Mesenchymal stem cell (in vitro differentiated cells and primary cell): ENCODE measurements around the gene OR2V1.
"Not testable (repeated sequence)": the region's sequence is repeated elsewhere in the genome, so short reads cannot be mapped to it uniquely, and the experiment has no call there.

Experiments
- DNase-seq: peaks from one replicate; pipeline ENCODE4 v3.0.0-alpha.2; 2013
- H2AFZ ChIP-seq: one replicate; pipeline ENCODE4 v1.6.1; 2013; ENCODE audit warnings: low read depth, mild to moderate bottlenecking, control low read depth, inconsistent platforms, low read length, moderate library complexity
- H2AK5ac ChIP-seq: 2 replicates; pipeline ENCODE4 v1.6.1; 2013; ENCODE audit warnings: low read length, moderate library complexity, mild to moderate bottlenecking, inconsistent platforms; ENCODE audit not compliant: severe bottlenecking
- H2BK120ac ChIP-seq: one replicate; pipeline ENCODE4 v1.6.1; 2013; ENCODE audit warnings: low read depth, mild to moderate bottlenecking, inconsistent platforms, low read length, moderate library complexity
- H2BK12ac ChIP-seq, 2 experiments: one replicate each; pipeline ENCODE4 v1.6.1; 2013; ENCODE audit warnings: inconsistent platforms in 2 of 2, low read length in 2 of 2, mild to moderate bottlenecking in 2 of 2, moderate library complexity in 2 of 2, control low read depth in 1 of 2
- H2BK15ac ChIP-seq: one replicate; pipeline ENCODE4 v1.6.1; 2013; ENCODE audit warnings: mild to moderate bottlenecking, low read depth, inconsistent platforms; ENCODE audit not compliant: poor library complexity, severe bottlenecking
- H2BK5ac ChIP-seq: 2 replicates; pipeline ENCODE4 v1.6.1; 2013; ENCODE audit warnings: low read depth, mild to moderate bottlenecking, low read length, control low read depth, inconsistent platforms; ENCODE audit not compliant: poor library complexity, severe bottlenecking
- H3K14ac ChIP-seq, 2 experiments: one replicate each; pipeline ENCODE4 v1.6.1; 2013; ENCODE audit warnings: inconsistent platforms in 2 of 2, low read length in 2 of 2, control low read depth in 1 of 2, mild to moderate bottlenecking in 1 of 2, moderate library complexity in 1 of 2
- H3K18ac ChIP-seq, 2 experiments: one replicate each; pipeline ENCODE4 v1.6.1; 2013; ENCODE audit warnings: inconsistent platforms in 2 of 2, low read length in 2 of 2, control low read depth in 1 of 2, low read depth in 1 of 2, mild to moderate bottlenecking in 1 of 2
- H3K23ac ChIP-seq, 2 experiments: one replicate each; pipeline ENCODE4 v1.6.1; 2013; ENCODE audit warnings: inconsistent platforms in 2 of 2, low read length in 2 of 2, mild to moderate bottlenecking in 2 of 2, moderate library complexity in 2 of 2, control low read depth in 1 of 2
- H3K27ac ChIP-seq: 2 replicates; pipeline ENCODE4 v1.5.1; 2013; ENCODE audit warnings: mild to moderate bottlenecking, moderate library complexity, low read length, control low read depth, inconsistent platforms; ENCODE audit not compliant: poor library complexity, severe bottlenecking
- H3K27me3 ChIP-seq, 2 experiments: 2 replicates each; pipeline versions ENCODE4 v1.6.1 to v1.7.0; 2013; ENCODE audit warnings: low read length in 2 of 2, mild to moderate bottlenecking in 2 of 2, moderate library complexity in 2 of 2, control low read depth in 1 of 2, inconsistent platforms in 1 of 2; ENCODE audit not compliant: control insufficient read depth in 1 of 2, insufficient read depth in 1 of 2
- H3K36me3 ChIP-seq, 2 experiments: 2 replicates each; pipeline versions ENCODE4 v1.6.1 to v1.7.0; 2013; ENCODE audit warnings: low read length in 2 of 2, control low read depth in 1 of 2, inconsistent platforms in 1 of 2, low read depth in 1 of 2, mild to moderate bottlenecking in 1 of 2; ENCODE audit not compliant: insufficient read depth in 2 of 2, control insufficient read depth in 1 of 2
- H3K4ac ChIP-seq, 2 experiments: one replicate each; pipeline ENCODE4 v1.6.1; 2013; ENCODE audit warnings: inconsistent platforms in 2 of 2, low read length in 2 of 2, mild to moderate bottlenecking in 2 of 2, moderate library complexity in 2 of 2, control low read depth in 1 of 2, low read depth in 1 of 2
- H3K4me1 ChIP-seq: 2 replicates; pipeline ENCODE4 v1.6.1; 2013; ENCODE audit warnings: low read depth, low read length, control low read depth; ENCODE audit not compliant: control insufficient read depth, insufficient read depth
- H3K4me2 ChIP-seq: 2 replicates; pipeline ENCODE4 v1.6.1; 2013; ENCODE audit warnings: low read length, mild to moderate bottlenecking, inconsistent platforms; ENCODE audit not compliant: poor library complexity, severe bottlenecking
- H3K4me3 ChIP-seq, 2 experiments: 2 replicates each; pipeline versions ENCODE4 v1.5.1 to v1.7.0; 2013; ENCODE audit warnings: low read length in 2 of 2, mild to moderate bottlenecking in 2 of 2, control low read depth in 1 of 2, low read depth in 1 of 2; ENCODE audit not compliant: insufficient read depth in 1 of 2
- H3K79me1 ChIP-seq: replicated peaks from 2 replicates; pipeline ENCODE4 v1.6.1; 2013; ENCODE audit warnings: mild to moderate bottlenecking, control low read depth, low read length, inconsistent platforms; ENCODE audit not compliant: poor library complexity, severe bottlenecking
- H3K9ac ChIP-seq: 2 replicates; pipeline ENCODE4 v1.7.0; 2013; ENCODE audit warnings: mild to moderate bottlenecking, low read length, moderate library complexity
- H3K9me3 ChIP-seq: 2 replicates; pipeline ENCODE4 v1.7.0; 2013; ENCODE audit warnings: mild to moderate bottlenecking, low read length; ENCODE audit not compliant: control insufficient read depth
- H4K8ac ChIP-seq: one replicate; pipeline ENCODE4 v1.6.1; 2013; ENCODE audit warnings: inconsistent platforms, mild to moderate bottlenecking, low read length, moderate library complexity
- H4K91ac ChIP-seq: one replicate; pipeline ENCODE4 v1.6.1; 2013; ENCODE audit warnings: mild to moderate bottlenecking, low read length, inconsistent platforms
- WGBS: methylation state at CpG from one replicate; pipeline ENCODE4 v1.1.7; 2013; ENCODE audit warnings: mixed read lengths; 5-methylcytosine and 5-hydroxymethylcytosine counted together

Gene OR2V1

DNA sequence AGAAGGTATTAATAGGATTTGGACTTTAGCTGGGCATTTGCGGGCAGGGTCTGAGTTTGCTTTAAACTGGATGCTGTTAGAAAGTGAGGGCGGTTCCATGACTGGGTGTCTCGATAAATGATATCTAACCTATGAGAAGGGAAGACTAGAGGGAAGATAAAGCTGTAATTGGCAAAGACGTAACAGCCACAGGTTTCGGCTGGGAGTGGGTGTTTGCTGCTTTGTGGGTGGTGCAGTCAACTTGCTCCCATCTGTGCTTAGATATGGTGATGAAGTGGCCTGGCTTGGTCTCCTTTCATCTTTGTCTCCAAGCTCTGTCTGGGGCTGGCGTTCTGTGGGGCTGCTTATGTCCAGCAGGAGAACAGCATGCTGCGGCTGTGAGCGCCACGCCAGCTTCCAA lies 23.3 kb downstream of the OR2V1 start:
- Histone ChIP-seq H3K23ac (no peak overlapping the region), H3K4me1 (peaks cover 3% of the 10 kb centered on the region), H3K18ac (no peak overlapping the region), H2BK15ac (no peak overlapping the region), H3K36me3 (no peaks in the 10 kb centered on the region), H4K91ac (no peak overlapping the region), H3K9me3 (no peaks in the 10 kb centered on the region), H2BK120ac (no peak overlapping the region), H3K9ac (no peak overlapping the region), H4K8ac (no peak overlapping the region), H2BK12ac (no peak overlapping the region), H2AK5ac (no peak overlapping the region), H3K14ac (no peak overlapping the region), H3K27ac (no peak overlapping the region), H2BK5ac (no peak overlapping the region), H3K4me3 (no peak overlapping the region), H3K79me1 (no peaks in the 10 kb centered on the region), H3K4me2 (no peak overlapping the region), H3K4ac (no peak overlapping the region), H2AFZ (no peak overlapping the region), H3K27me3 (peaks cover 31 to 69% of the 10 kb centered on the region in 2 experiments)
- DNase-seq = no peak
- WGBS = 78% methylated on average over 9 of the region's 9 CpGs

GRCh38 chr5:181105391-181106025 lies 25.5 kb downstream of the OR2V1 start:
- H2BK12ac ChIP-seq = no peak overlapping the region
- H3K14ac ChIP-seq = no peak overlapping the region
- no peak overlapping the region for H2BK120ac ChIP-seq
- H4K8ac ChIP-seq = no peak overlapping the region
- DNase-seq = no peak
- H3K4ac ChIP-seq = no peak overlapping the region
- peaks cover 27 to 47% of the 10 kb centered on the region in 2 experiments for H3K27me3 ChIP-seq
- peaks cover 3% of the 10 kb centered on the region for H3K4me1 ChIP-seq
- H2BK5ac ChIP-seq = no peak overlapping the region
- WGBS = 59% methylated on average over 6 of the region's 7 CpGs
- no peak overlapping the region for H3K4me3 ChIP-seq
- no peak overlapping the region for H3K18ac ChIP-seq
- no peaks in the 10 kb centered on the region for H3K9me3 ChIP-seq
- no peak overlapping the region for H3K23ac ChIP-seq
- H3K4me2 ChIP-seq = no peak overlapping the region
- H2AK5ac ChIP-seq = no peak overlapping the region
- H3K36me3 ChIP-seq = peaks cover 0 to under 1% of the 10 kb centered on the region in 2 experiments
- H2AFZ ChIP-seq = no peak overlapping the region
- H4K91ac ChIP-seq = no peak overlapping the region
- H3K27ac ChIP-seq = no peak overlapping the region
- no peak overlapping the region for H2BK15ac ChIP-seq
- no peaks in the 10 kb centered on the region for H3K79me1 ChIP-seq
- no peak overlapping the region for H3K9ac ChIP-seq

GRCh38 chr5:181104606-181105390 lies 26.2 kb downstream of the OR2V1 start:
- not testable (repeated sequence) for H4K8ac ChIP-seq, DNase-seq, H3K9ac ChIP-seq, H2BK120ac ChIP-seq, H3K14ac ChIP-seq, H3K4me1 ChIP-seq, H2BK5ac ChIP-seq, H2AK5ac ChIP-seq, H3K4me2 ChIP-seq, H3K23ac ChIP-seq, H3K9me3 ChIP-seq, H3K4me3 ChIP-seq, H3K18ac ChIP-seq, H3K27ac ChIP-seq, H3K4ac ChIP-seq, H2AFZ ChIP-seq, H3K36me3 ChIP-seq, H3K79me1 ChIP-seq, H2BK15ac ChIP-seq, H4K91ac ChIP-seq, H2BK12ac ChIP-seq
- WGBS = 74% methylated on average over 12 of the region's 20 CpGs
- H3K27me3 ChIP-seq = peaks cover 31 to 47% of the 10 kb centered on the region in 2 experiments

DNA sequence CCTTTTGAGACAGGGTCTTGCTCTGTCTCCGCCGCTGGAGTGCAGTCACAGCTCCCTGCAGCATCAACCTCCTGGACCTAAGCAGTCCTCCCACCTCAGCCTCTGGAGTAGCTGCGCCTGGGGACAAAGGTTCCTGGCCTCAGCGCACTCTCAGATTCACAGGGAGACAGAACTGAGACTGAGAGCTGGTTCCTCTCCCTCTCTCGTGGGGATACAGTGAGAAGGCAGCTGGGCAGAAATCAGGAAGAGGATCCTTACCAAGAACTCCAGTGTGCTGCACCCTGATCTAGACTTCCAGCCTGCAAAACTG lies 26.8 kb downstream of the OR2V1 start:
- not testable (repeated sequence) for H2AK5ac ChIP-seq, H3K4me2 ChIP-seq, H2BK15ac ChIP-seq, H3K14ac ChIP-seq, H3K9ac ChIP-seq, H3K4me1 ChIP-seq, H3K23ac ChIP-seq, H3K79me1 ChIP-seq, H2AFZ ChIP-seq, H3K9me3 ChIP-seq, H2BK12ac ChIP-seq, H4K91ac ChIP-seq, DNase-seq, H2BK120ac ChIP-seq, H3K27ac ChIP-seq, H3K4me3 ChIP-seq, H3K36me3 ChIP-seq, H4K8ac ChIP-seq, H3K4ac ChIP-seq, H3K18ac ChIP-seq, H2BK5ac ChIP-seq
- peaks cover 37 to 47% of the 10 kb centered on the region in 2 experiments for H3K27me3 ChIP-seq
- 37% methylated on average over 5 of the region's 5 CpGs for WGBS
